Endothelial cell of umbilical vein (primary cell): ENCODE results near the gene PIK3CB.
"Not testable (repeated sequence)": the region's sequence is repeated elsewhere in the genome, so short reads cannot be mapped to it uniquely, and the experiment has no call there.

ENCODE experiments used
- JUN ChIP-seq: IDR thresholded peaks from 2 replicates; pipeline ENCODE4 v1.6.1; 2011; ENCODE audit warnings: borderline replicate concordance, low read depth; ENCODE audit not compliant: insufficient read length, insufficient read depth
- POLR2AphosphoS5 ChIP-seq: IDR thresholded peaks from 2 replicates; pipeline ENCODE4 v1.6.1; 2012; ENCODE audit warnings: low read depth, mild to moderate bottlenecking, control low read depth, low read length, moderate library complexity; ENCODE audit not compliant: insufficient read depth

GRCh38 chr3:138785362-138785857, 49.3 kb downstream of the PIK3CB start:
- not testable (repeated sequence) for TF ChIP-seq JUN, POLR2AphosphoS5
